Natural killer cell treated with Interleukin-12 subunit alpha and Interleukin-12 subunit beta and Interleukin-15 and Interleukin-18, amount 100 ng/mL, for 72 hours (primary cell): ENCODE data around the gene GNAT2. TPM values are rescaled to one million over a fixed set of nuclear protein-coding genes. Genes with fewer than 3 reads are reported as not detected.

Experiments used
- ATAC-seq, 2 donors: fragments of 150-1000 bp; cut with Tn5 transposase in 1 of 2; sonication (Bioruptor Pico), chemical (Tn5 transposase) in 1 of 2; 2 replicates each; pipeline ENCODE4 v1.10.0; 2021
- DNase-seq: peaks from one replicate; pipeline ENCODE4 v3.0.0; 2022; ENCODE audit warnings: low spot score
- H3K27ac Mint-ChIP-seq, 2 donors: 1 replicate in 1 of 2; 2 replicates in 1 of 2; pipeline ENCODE4 v1.8.0; 2022; ENCODE audit warnings: mixed read lengths in 2 of 2, mild to moderate bottlenecking in 1 of 2, moderate library complexity in 1 of 2
- H3K27me3 Mint-ChIP-seq, 2 donors: 1 replicate in 1 of 2; 2 replicates in 1 of 2; pipeline ENCODE4 v1.8.0; 2022; ENCODE audit warnings: mixed read lengths in 2 of 2
- H3K36me3 Mint-ChIP-seq: one replicate; pipeline ENCODE4 v1.8.0; 2022; ENCODE audit warnings: mixed read lengths
- H3K4me1 Mint-ChIP-seq, 2 donors: 1 replicate in 1 of 2; 2 replicates in 1 of 2; pipeline ENCODE4 v1.8.0; 2022; ENCODE audit warnings: low read depth in 2 of 2, mixed read lengths in 2 of 2, mild to moderate bottlenecking in 1 of 2
- H3K4me3 Mint-ChIP-seq: one replicate; pipeline ENCODE4 v1.8.0; 2022; ENCODE audit warnings: mixed read lengths
- H3K9me3 Mint-ChIP-seq: 2 replicates; pipeline ENCODE4 v1.8.0; 2022; ENCODE audit warnings: mixed read lengths
- total RNA-seq, 2 donors: library from RNA; stranded (reverse); gene quantifications; one replicate each; pipeline ENCODE4 v1.2.3, GENCODE V29; 2022

The GNAT2 gene
- total RNA-seq, 2 donors from 2014 or later = 0.64 TPM; not detected in 1

GRCh38 chr1:109592916-109593315, 26.5 kb downstream of the GNAT2 start:
- ATAC-seq (no peak), DNase-seq (no peak)
- Mint-ChIP-seq H3K27ac (no peak overlapping the region), H3K27me3 (no peaks in the 10 kb centered on the region), H3K4me3 (no peak overlapping the region), H3K9me3 (no peaks in the 10 kb centered on the region), H3K4me1 (peaks cover 3 to 5% of the 10 kb centered on the region in 2 donors), H3K36me3 (peaks cover 23% of the 10 kb centered on the region)

- DNase-seq = no peak
- no peak overlapping the region for H3K4me3 Mint-ChIP-seq
- no peak overlapping the region for H3K27ac Mint-ChIP-seq
- H3K4me1 Mint-ChIP-seq = peaks cover 4 to 5% of the 10 kb centered on the region in 2 donors
- H3K9me3 Mint-ChIP-seq = no peaks in the 10 kb centered on the region
- peaks cover 29% of the 10 kb centered on the region for H3K36me3 Mint-ChIP-seq
- no peak for ATAC-seq
- no peaks in the 10 kb centered on the region for H3K27me3 Mint-ChIP-seq
These were observed 29.7 kb downstream of the GNAT2 start for GRCh38 chr1:109589679-109590078.

GRCh38 chr1:109589177-109589576, 30.2 kb downstream of the GNAT2 start:
- Mint-ChIP-seq H3K27me3 (no peaks in the 10 kb centered on the region), H3K4me1 (peaks cover 5 to 7% of the 10 kb centered on the region in 2 donors), H3K36me3 (peaks cover 32% of the 10 kb centered on the region), H3K4me3 (no peak overlapping the region), H3K27ac (no peak overlapping the region), H3K9me3 (no peaks in the 10 kb centered on the region)
- DNase-seq (no peak), ATAC-seq (no peak)

- Mint-ChIP-seq H3K27me3 (no peaks in the 10 kb centered on the region), H3K4me1 (peaks cover 5 to 7% of the 10 kb centered on the region in 2 donors), H3K4me3 (no peak overlapping the region), H3K27ac (no peak overlapping the region), H3K36me3 (peaks cover 27% of the 10 kb centered on the region), H3K9me3 (no peaks in the 10 kb centered on the region)
- DNase-seq (no peak), ATAC-seq (no peak)
These were observed 33.4 kb downstream of the GNAT2 start for GRCh38 chr1:109586055-109586454.

GRCh38 chr1:109584766-109585165, 34.6 kb downstream of the GNAT2 start:
- Mint-ChIP-seq H3K4me1 (peaks cover 5 to 7% of the 10 kb centered on the region in 2 donors), H3K27ac (peak overlapping the region in 1 of 2 donors; percentile 40), H3K36me3 (peaks cover 27% of the 10 kb centered on the region), H3K4me3 (no peak overlapping the region), H3K27me3 (no peaks in the 10 kb centered on the region), H3K9me3 (no peaks in the 10 kb centered on the region)
- DNase-seq = no peak
- no peak for ATAC-seq

GRCh38 chr1:109582021-109582420, 37.4 kb downstream of the GNAT2 start:
- DNase-seq (no peak), ATAC-seq (no peak)
- Mint-ChIP-seq H3K27me3 (no peaks in the 10 kb centered on the region), H3K4me3 (no peak overlapping the region), H3K27ac (no peak overlapping the region), H3K36me3 (peaks cover 24% of the 10 kb centered on the region), H3K9me3 (no peaks in the 10 kb centered on the region), H3K4me1 (peaks cover 0 to 4% of the 10 kb centered on the region in 2 donors)

- no peaks in the 10 kb centered on the region for H3K9me3 Mint-ChIP-seq
- peaks cover 0 to 6% of the 10 kb centered on the region in 2 donors for H3K4me1 Mint-ChIP-seq
These were observed 39.9 kb downstream of the GNAT2 start for GRCh38 chr1:109579491-109579890.

GRCh38 chr1:109578947-109579443, 40.4 kb downstream of the GNAT2 start:
- H3K4me3 Mint-ChIP-seq = no peak overlapping the region
- no peak for DNase-seq
- no peaks in the 10 kb centered on the region for H3K9me3 Mint-ChIP-seq
- H3K36me3 Mint-ChIP-seq = peaks cover 10% of the 10 kb centered on the region
- no peak for ATAC-seq
- H3K27ac Mint-ChIP-seq = peak overlapping the region in 1 of 2 donors; percentile 27
- peaks cover 0 to 5% of the 10 kb centered on the region in 2 donors for H3K4me1 Mint-ChIP-seq
- no peaks in the 10 kb centered on the region for H3K27me3 Mint-ChIP-seq

More at GRCh38 chr1:109579491-109579890, 39.9 kb downstream of the GNAT2 start:
- no peaks in the 10 kb centered on the region for H3K27me3 Mint-ChIP-seq
- peak overlapping the region in 1 of 2 donors; percentile 27 for H3K27ac Mint-ChIP-seq
- ATAC-seq (no peak), DNase-seq (no peak)
- no peak overlapping the region for H3K4me3 Mint-ChIP-seq
- peaks cover 12% of the 10 kb centered on the region for H3K36me3 Mint-ChIP-seq

GRCh38 chr1:109573785-109574184, 45.6 kb downstream of the GNAT2 start:
- H3K4me3 Mint-ChIP-seq = no peak overlapping the region
- H3K27me3 Mint-ChIP-seq = no peaks in the 10 kb centered on the region
- no peak overlapping the region for H3K27ac Mint-ChIP-seq
- H3K36me3 Mint-ChIP-seq = peaks cover 3% of the 10 kb centered on the region
- peaks cover 10 to 14% of the 10 kb centered on the region in 2 donors for H3K4me1 Mint-ChIP-seq
- no peak for DNase-seq
- ATAC-seq = no peak
- no peaks in the 10 kb centered on the region for H3K9me3 Mint-ChIP-seq

GRCh38 chr1:109570414-109570813, 49.0 kb downstream of the GNAT2 start:
- no peak overlapping the region for H3K4me3 Mint-ChIP-seq
- no peaks in the 10 kb centered on the region for H3K27me3 Mint-ChIP-seq
- no peak for ATAC-seq
- H3K9me3 Mint-ChIP-seq = no peaks in the 10 kb centered on the region
- no peak for DNase-seq
- H3K4me1 Mint-ChIP-seq = peaks cover 20 to 23% of the 10 kb centered on the region in 2 donors
- H3K27ac Mint-ChIP-seq = no peak overlapping the region
- no peaks in the 10 kb centered on the region for H3K36me3 Mint-ChIP-seq

GRCh38 chr1:109569323-109569722, 50.1 kb downstream of the GNAT2 start:
- ATAC-seq (no peak), DNase-seq (no peak)
- Mint-ChIP-seq H3K27ac (no peak overlapping the region), H3K4me3 (no peak overlapping the region), H3K27me3 (no peaks in the 10 kb centered on the region), H3K9me3 (no peaks in the 10 kb centered on the region), H3K36me3 (no peaks in the 10 kb centered on the region), H3K4me1 (peaks cover 26 to 32% of the 10 kb centered on the region in 2 donors)

- no peak overlapping the region for H3K4me3 Mint-ChIP-seq
- DNase-seq = no peak
- no peak overlapping the region for H3K27ac Mint-ChIP-seq
- ATAC-seq = no peak
- H3K27me3 Mint-ChIP-seq = no peaks in the 10 kb centered on the region
- no peaks in the 10 kb centered on the region for H3K9me3 Mint-ChIP-seq
- no peaks in the 10 kb centered on the region for H3K36me3 Mint-ChIP-seq
- H3K4me1 Mint-ChIP-seq = peaks cover 32 to 35% of the 10 kb centered on the region in 2 donors
These were observed 51.3 kb downstream of the GNAT2 start for GRCh38 chr1:109567877-109568672.

- peaks cover 23 to 26% of the 10 kb centered on the region in 2 donors for H3K4me1 Mint-ChIP-seq
- no peaks in the 10 kb centered on the region for H3K36me3 Mint-ChIP-seq
- ATAC-seq (no peak), DNase-seq (no peak)
- no peaks in the 10 kb centered on the region for H3K9me3 Mint-ChIP-seq
- H3K27me3 Mint-ChIP-seq = no peaks in the 10 kb centered on the region
- H3K27ac Mint-ChIP-seq = no peak overlapping the region
- no peak overlapping the region for H3K4me3 Mint-ChIP-seq
These were observed 52.4 kb downstream of the GNAT2 start for GRCh38 chr1:109566982-109567381.

GRCh38 chr1:109565241-109565640, 54.2 kb downstream of the GNAT2 start:
- no peaks in the 10 kb centered on the region for H3K27me3 Mint-ChIP-seq
- H3K4me1 Mint-ChIP-seq = peaks cover 30 to 35% of the 10 kb centered on the region in 2 donors
- ATAC-seq (no peak), DNase-seq (no peak)
- H3K27ac Mint-ChIP-seq = no peak overlapping the region
- H3K4me3 Mint-ChIP-seq = no peak overlapping the region
- H3K36me3 Mint-ChIP-seq = no peaks in the 10 kb centered on the region
- H3K9me3 Mint-ChIP-seq = no peaks in the 10 kb centered on the region
